GM19324 (cell line): ENCODE data around the gene MARCHF7.
"Not testable (repeated sequence)": the region's sequence is repeated elsewhere in the genome, so short reads cannot be mapped to it uniquely, and the experiment has no call there.

ENCODE experiments used
- ATAC-seq: cut with Tn5 transposase; IDR thresholded peaks from one replicate; pipeline ENCODE4 v1.9.1; 2021; ENCODE audit warnings: mild to moderate bottlenecking, moderate library complexity; ENCODE audit not compliant: unreplicated experiment, low FRiP score

Gene MARCHF7

DNA sequence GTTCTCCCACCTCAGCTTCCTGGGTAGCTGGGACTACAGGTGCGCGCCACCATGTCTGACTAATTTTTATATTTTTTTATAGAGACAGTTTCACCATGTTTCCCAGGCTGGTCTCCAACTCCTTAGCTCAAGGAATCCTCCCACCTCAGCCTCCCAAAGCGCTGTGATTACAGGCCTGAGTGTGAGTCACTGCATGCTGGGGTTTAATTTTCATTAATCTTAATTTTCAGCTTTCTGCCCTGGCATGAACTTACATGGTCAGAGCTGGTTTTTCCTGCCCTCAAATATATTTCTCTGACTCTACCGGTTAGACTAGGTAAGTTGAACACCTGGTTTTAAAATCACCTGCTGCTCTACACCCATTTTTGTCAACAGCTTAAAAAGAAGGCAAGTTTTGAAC, 3.1 kb downstream of the MARCHF7 start:
- no peak for ATAC-seq

GRCh38 chr2:159716409-159716808, 4.1 kb downstream of the MARCHF7 start:
- ATAC-seq, result not testable (repeated sequence)

DNA sequence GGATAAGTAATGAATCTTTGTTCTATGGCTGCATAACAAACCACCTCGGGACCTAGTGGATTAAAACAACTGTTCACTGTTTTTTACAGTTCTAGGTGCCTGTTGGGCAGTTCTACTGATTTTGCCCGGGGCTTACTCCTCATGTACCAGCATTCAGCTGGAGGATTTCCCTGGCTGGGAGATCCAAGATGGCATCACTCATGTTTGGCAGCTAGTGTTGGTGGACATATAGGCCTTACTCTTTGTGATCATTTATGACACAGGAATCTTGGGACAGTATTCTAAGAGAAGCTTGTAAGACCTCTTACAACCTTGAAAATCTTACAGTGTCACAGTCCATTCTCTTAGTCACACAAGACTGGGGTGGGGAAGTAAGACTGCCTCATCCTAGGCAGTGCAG, 4.6 kb downstream of the MARCHF7 start:
- ATAC-seq, result no peak

DNA sequence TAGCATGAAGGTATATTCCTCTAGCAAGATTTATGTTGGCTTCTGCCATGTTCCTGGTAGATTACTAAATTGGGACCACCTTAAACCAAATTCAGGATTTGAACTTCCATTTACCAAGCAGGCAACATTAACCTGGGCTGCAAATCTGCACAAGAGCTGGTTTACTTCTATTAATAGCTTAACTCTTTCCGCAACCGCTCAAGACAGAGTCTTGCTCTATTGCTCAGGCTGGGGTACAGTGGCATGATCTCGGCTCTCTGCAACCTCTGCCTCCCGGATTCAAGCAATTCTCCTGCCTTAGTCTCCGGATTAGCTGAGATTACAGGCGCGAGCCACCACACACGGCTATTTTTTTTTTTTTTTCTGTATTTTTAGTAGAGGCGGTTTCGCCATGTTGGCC, 8.4 kb downstream of the MARCHF7 start:
- no peak for ATAC-seq

DNA sequence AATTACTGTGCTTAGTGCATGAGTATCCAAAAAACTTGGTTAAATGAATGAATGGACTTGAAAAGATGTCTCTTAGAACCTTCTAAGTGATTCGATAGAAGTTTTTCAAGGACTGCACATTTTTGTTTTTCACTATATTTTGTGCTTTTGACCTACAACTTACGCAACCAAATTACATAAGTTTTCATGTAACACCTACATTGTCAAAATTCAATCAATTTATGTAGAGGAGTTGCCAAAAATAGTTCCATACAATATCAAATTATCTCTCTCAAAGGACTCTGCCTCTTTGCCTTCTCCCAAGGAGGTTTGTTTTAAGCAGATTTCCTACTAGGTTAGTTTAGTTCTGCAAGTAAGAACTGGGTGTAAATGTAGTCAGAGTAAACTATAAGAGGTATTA, 10.3 kb downstream of the MARCHF7 start:
- no peak for ATAC-seq

DNA sequence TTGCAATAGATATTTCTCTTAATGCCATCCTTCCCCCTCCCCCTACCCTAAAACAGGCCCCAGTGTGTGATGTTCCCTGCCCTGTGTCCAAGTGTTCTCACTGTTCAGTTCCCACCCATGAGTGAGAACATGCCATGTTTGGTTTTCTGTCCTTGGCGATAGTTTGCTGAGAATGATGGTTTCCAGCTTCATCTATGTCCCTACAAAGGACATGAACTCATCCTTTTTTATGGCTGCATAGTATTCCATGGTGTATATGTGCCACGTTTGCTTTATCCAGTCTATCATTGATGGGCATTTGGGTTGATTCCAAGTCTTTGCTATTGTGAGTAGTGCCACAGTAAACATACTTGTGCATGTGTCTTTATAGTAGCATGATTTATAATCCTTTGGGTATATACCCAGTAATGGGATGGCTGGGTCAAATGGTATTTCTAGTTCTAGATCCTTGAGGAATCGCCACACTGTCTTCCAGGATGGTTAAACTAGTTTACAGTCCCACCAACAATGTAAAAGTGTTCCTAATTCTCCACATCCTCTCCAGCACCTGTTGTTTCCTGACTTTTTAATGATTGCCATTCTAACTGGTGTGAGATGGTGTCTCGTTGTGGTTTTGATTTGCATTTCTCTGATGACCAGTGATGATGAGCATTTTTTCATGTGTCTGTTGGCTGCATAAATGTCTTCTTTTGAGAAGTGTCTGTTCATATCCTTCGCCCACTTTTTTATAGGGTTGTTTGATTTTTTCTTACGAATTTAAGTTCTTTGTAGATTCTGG, 12.7 kb downstream of the MARCHF7 start:
- not testable (repeated sequence) for ATAC-seq

DNA sequence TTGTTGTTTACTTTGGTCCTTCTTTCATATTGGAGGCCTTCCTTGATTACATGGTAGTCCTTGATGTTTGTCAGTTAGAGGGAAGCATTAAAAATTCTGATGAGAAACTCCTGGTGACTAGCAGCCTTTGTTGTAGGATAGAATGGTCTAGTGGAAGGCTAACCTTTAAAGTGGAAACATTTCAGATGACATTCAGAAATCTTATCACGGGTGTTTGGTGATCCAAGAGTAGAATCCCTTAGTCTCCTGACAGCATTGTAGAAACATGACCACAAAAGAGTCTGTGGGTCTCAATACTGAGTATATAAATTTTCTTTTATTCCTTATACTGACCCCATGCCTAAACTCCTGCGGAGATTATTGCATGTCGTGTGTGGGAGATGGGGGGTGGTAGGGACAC, 13.4 kb downstream of the MARCHF7 start:
- no peak for ATAC-seq

- ATAC-seq, result no peak
These were observed 16.3 kb downstream of the MARCHF7 start for GRCh38 chr2:159728629-159729028.

DNA sequence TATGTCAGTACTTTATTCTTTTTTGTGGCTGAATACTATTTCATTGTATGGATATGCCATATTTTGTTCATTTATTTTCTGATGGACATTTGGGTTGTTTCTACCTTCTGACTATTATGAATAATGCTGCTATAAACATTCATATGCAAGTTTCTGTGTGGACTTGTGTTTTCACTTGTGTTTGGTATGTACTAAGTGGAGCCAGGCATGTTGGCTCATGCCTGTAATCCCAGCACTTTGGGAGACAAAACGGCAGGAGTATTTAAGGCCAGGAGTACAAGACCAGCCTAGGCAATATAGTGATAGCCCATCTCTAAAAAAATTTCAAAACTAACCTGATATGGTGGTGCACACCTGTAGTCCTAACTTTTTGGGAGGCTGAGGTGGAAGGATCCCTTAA, 23.3 kb downstream of the MARCHF7 start:
- no peak for ATAC-seq

GRCh38 chr2:159736048-159736447, 23.7 kb downstream of the MARCHF7 start:
- ATAC-seq, result no peak

DNA sequence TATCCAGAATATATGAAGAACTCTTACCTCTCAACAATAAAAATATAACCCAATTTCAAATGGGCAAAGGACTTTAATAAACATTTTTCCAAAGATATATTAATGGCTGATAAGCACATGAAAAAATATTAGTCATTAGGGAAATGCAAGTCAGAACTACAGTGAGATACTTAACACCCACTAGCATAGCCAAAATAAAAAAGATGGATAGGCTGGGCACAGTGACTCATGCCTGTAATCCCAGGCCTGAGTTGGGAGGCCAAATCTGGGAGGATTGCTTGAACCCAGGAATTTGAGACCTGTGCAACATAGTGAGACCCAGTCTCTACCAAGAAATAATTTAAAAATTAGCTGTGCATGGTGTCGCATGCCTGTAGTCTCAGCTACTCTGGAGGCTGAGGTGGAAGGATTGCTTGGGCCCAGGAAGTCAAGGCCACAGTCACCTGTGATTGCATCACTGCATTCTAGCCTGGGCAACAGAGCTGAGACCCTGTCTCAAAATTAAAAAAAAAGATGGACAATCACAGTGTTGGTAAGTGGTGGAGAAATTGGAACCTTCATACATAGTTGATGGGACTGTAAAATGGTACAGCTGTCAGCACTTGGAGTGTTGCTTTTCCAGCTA, 25.1 kb downstream of the MARCHF7 start:
- ATAC-seq, result no peak

GRCh38 chr2:159737917-159738296, 25.6 kb downstream of the MARCHF7 start:
- no peak for ATAC-seq

DNA sequence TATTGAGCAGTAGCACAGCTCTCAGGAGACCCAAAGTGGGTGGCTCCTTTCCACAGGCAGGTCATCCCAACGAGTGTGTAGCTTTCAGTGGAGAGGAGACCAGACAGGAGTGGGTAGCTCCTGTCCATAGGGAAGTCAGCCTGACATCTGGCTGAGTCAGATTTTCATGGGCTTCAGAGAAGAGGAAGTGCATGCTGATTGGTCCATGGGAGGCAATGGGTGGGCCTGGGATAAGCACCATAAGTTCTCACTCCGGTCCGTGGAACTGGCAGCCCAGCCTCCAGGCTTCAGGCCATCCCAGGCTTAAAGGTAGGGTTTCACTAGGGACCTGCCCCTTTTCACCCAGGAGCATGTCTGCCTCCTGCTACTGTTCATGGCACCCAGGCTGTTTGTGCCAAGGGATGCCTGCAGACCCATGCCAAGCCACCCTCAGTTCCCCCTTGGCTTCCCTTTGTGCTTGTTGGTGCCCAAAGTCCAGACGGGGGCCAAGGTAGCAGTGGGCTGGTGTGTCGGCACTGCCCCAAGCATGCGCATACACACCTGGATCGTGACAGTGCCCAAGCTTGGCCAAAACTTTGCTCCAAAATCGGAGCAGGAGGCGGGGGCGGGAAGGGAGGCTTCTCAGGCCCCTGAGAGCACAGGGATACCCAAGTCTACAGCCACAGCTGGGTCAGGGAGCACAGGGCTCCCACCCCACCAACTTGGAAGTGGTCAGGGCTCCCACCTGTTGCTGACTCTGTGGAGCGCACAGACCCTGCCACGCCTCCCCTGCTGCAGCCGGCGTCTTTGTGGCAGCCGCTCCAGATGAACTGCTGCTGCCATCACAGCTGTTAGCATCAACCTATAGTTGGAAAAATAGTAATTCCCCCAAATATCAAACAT, 26.4 kb downstream of the MARCHF7 start:
- no peak for ATAC-seq

DNA sequence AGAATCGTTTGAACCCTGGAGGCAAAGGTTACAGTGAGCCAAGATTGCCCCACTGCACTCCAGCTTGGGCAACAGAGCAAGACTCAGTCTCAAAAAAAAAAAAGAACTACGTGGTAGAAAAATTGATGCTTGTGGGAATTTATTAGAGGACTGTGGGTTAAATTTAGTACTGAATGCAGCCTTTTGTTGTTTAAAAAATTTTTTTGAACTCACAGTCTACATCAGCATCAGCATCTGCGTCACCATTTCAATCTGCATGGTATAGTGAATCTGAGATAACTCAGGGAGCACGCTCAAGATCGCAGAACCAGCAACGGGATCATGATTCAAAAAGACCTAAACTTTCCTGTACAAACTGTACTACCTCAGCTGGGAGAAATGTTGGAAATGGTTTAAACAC, 30.5 kb downstream of the MARCHF7 start:
- ATAC-seq, result no peak

GRCh38 chr2:159744363-159744762, 32.1 kb downstream of the MARCHF7 start:
- ATAC-seq, result no peak

- not testable (repeated sequence) for ATAC-seq
These were observed 32.9 kb downstream of the MARCHF7 start for GRCh38 chr2:159745237-159745636.

- ATAC-seq, result no peak
These were observed 35.8 kb downstream of the MARCHF7 start for GRCh38 chr2:159748089-159748488.

DNA sequence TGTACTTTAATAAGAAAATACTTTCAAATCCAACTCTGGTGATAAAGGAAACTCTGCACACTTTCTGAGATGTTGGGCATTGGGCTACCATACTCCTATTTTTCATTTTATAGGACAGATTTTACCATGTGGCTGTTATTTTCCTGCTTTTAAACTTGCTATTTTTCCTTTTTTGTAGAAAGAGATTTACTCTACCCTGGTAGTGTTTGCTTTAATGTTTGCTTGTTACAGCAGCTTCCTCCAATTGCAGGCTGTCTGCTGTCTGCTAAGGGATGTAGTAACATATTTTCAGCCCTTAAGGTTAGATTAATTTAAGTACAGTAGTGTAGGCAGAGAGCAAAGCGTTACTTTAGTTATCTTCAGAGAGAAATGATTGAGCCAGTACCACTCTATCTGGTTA, 38.6 kb downstream of the MARCHF7 start:
- ATAC-seq, result no peak

GRCh38 chr2:159753797-159754196, 41.5 kb downstream of the MARCHF7 start:
- ATAC-seq, result no peak

- no peak for ATAC-seq
These were observed 42.7 kb downstream of the MARCHF7 start for GRCh38 chr2:159755014-159755413.

- no peak for ATAC-seq
These were observed 43.5 kb downstream of the MARCHF7 start for GRCh38 chr2:159755788-159756187.
